H1 (cell line): Measurements from ENCODE around the gene MYOM1. TPM values are rescaled to one million over a fixed set of nuclear protein-coding genes. Genes with fewer than 3 reads are reported as not detected.

Experiments
- CTCF ChIA-PET: fragments of 300-600 bp; sonication (Branson Sonifier 250); formaldehyde crosslinking; loops from one replicate; lab custom pipeline; 2021; ENCODE audit not compliant: partially characterized antibody; lab: Charles Lee
- POLR2A ChIA-PET: fragments of 300-600 bp; sonication (Branson Sonifier 250); formaldehyde crosslinking; loops from one replicate; lab custom pipeline; 2021; ENCODE audit warnings: inconsistent platforms; ENCODE audit not compliant: partially characterized antibody; lab: Charles Lee
- DNase-seq, 2 experiments: peaks; one replicate each; pipeline versions ENCODE4 v3.0.0 to v3.0.0-alpha.2; 2010 to 2022; ENCODE audit warnings: low spot score in 2 of 2, low read depth in 1 of 2, mixed read lengths in 1 of 2
- FAIRE-seq: peaks from 2 replicates; lab custom pipeline; 2011; peaks lifted over from hg19 to GRCh38; lab: Jason Lieb, UNC
- H2AFZ ChIP-seq: 2 replicates; pipeline ENCODE4 v1.8.1; 2012; ENCODE audit warnings: low read length, inconsistent platforms
- H2AK5ac ChIP-seq: 2 replicates; pipeline ENCODE4 v1.6.1; 2013; ENCODE audit warnings: low read depth, low read length
- H2BK120ac ChIP-seq: replicated peaks from 2 replicates; pipeline ENCODE3; 2013; ENCODE audit warnings: low read depth, low read length, inconsistent platforms
- H2BK12ac ChIP-seq: 2 replicates; pipeline ENCODE4 v1.6.1; 2013; ENCODE audit warnings: low read depth, low read length
- H2BK15ac ChIP-seq: 2 replicates; pipeline ENCODE4 v1.6.1; 2013; ENCODE audit warnings: low read length
- H2BK20ac ChIP-seq: 2 replicates; pipeline ENCODE4 v1.6.1; 2013; ENCODE audit warnings: low read length
- H2BK5ac ChIP-seq: 2 replicates; pipeline ENCODE4 v1.6.1; 2013; ENCODE audit warnings: low read depth, low read length
- H3K14ac ChIP-seq: 2 replicates; pipeline ENCODE4 v1.6.1; 2013; ENCODE audit warnings: inconsistent platforms; ENCODE audit not compliant: insufficient read length
- H3K18ac ChIP-seq: 2 replicates; pipeline ENCODE4 v1.6.1; 2013; ENCODE audit warnings: low read length; ENCODE audit errors: extremely low read depth
- H3K23ac ChIP-seq: 2 replicates; pipeline ENCODE4 v1.6.1; 2013; ENCODE audit warnings: inconsistent platforms; ENCODE audit not compliant: insufficient read length
- H3K23me2 ChIP-seq: 2 replicates; pipeline ENCODE4 v1.6.1; 2013; ENCODE audit warnings: low read depth, low read length
- H3K27ac ChIP-seq: 2 replicates; pipeline ENCODE4 v1.6.1; 2011; ENCODE audit warnings: low read depth, low read length, inconsistent platforms
- H3K27me3 ChIP-seq, 4 experiments: replicated peaks in 1 of 4; 1 replicate in 1 of 4; 2 replicates in 3 of 4; pipeline versions ENCODE4 v1.6.1 to v1.8.1; 2011 to 2013; ENCODE audit warnings: low read length in 3 of 4, mild to moderate bottlenecking in 3 of 4, inconsistent platforms in 2 of 4, mixed read lengths in 2 of 4, moderate library complexity in 1 of 4; ENCODE audit not compliant: control insufficient read depth in 3 of 4, insufficient read depth in 3 of 4; ENCODE audit errors: extremely low read depth in 1 of 4
- H3K36me3 ChIP-seq, 4 experiments: 2 replicates each; pipeline versions ENCODE4 v1.6.1 to v1.8.1; 2011 to 2013; ENCODE audit warnings: mild to moderate bottlenecking in 4 of 4, low read length in 3 of 4, moderate library complexity in 2 of 4, control low read depth in 1 of 4, inconsistent platforms in 1 of 4; ENCODE audit not compliant: insufficient read depth in 4 of 4, control insufficient read depth in 2 of 4
- H3K4ac ChIP-seq: replicated peaks from 2 replicates; pipeline ENCODE3; 2013; ENCODE audit warnings: low read length, low read depth, mixed read lengths, inconsistent platforms; ENCODE audit not compliant: insufficient read length
- H3K4me1 ChIP-seq, 4 experiments: replicated peaks in 1 of 4; 1 replicate in 1 of 4; 2 replicates in 3 of 4; pipeline versions ENCODE4 v1.6.1 to v1.8.1; 2011 to 2013; ENCODE audit warnings: low read length in 3 of 4, inconsistent platforms in 2 of 4, mixed read lengths in 1 of 4; ENCODE audit not compliant: insufficient read depth in 4 of 4, control insufficient read depth in 3 of 4
- H3K4me2 ChIP-seq, 2 experiments: 2 replicates each; pipeline versions ENCODE4 v1.6.1 to v1.8.1; 2011 to 2013; ENCODE audit warnings: low read depth in 2 of 2, low read length in 2 of 2, control low read depth in 1 of 2, inconsistent platforms in 1 of 2, mild to moderate bottlenecking in 1 of 2; ENCODE audit not compliant: insufficient read depth in 1 of 2
- H3K4me3 ChIP-seq, 4 experiments: fragments of 200-600, 300-600 bp in 1 of 4; sonication (generic), shearing (Covaris generic), sonication (Bioruptor Twin) in 1 of 4; 2 replicates each; pipeline versions ENCODE4 v1.5.1 to v1.8.1; 2011 to 2016; ENCODE audit warnings: low read length in 4 of 4, low read depth in 3 of 4, control low read depth in 2 of 4, inconsistent platforms in 2 of 4, mild to moderate bottlenecking in 2 of 4, mixed read lengths in 1 of 4, moderate library complexity in 1 of 4; ENCODE audit not compliant: insufficient read depth in 2 of 4; ENCODE audit errors: extremely low read depth in 1 of 4
- H3K56ac ChIP-seq: replicated peaks from 2 replicates; pipeline ENCODE3; 2013; ENCODE audit warnings: low read depth, mild to moderate bottlenecking, mixed read lengths, low read length, inconsistent platforms; ENCODE audit not compliant: insufficient read length
- H3K79me1 ChIP-seq: 2 replicates; pipeline ENCODE4 v1.6.1; 2013; ENCODE audit warnings: low read depth, low read length, control low read depth
- H3K79me2 ChIP-seq, 2 experiments: 2 replicates each; pipeline versions ENCODE4 v1.6.1 to v1.8.1; 2012 to 2013; ENCODE audit warnings: low read length in 2 of 2, mild to moderate bottlenecking in 2 of 2, inconsistent platforms in 1 of 2; ENCODE audit not compliant: insufficient read depth in 2 of 2, control insufficient read depth in 1 of 2
- H3K9ac ChIP-seq, 4 experiments: replicated peaks in 1 of 4; 1 replicate in 1 of 4; 2 replicates in 3 of 4; pipeline versions ENCODE4 v1.6.1 to v1.8.1; 2011 to 2013; ENCODE audit warnings: low read depth in 3 of 4, low read length in 3 of 4, control low read depth in 2 of 4, mild to moderate bottlenecking in 2 of 4, moderate library complexity in 2 of 4, inconsistent platforms in 1 of 4; ENCODE audit errors: extremely low read depth in 1 of 4
- H3K9me3 ChIP-seq, 2 experiments: 2 replicates each; pipeline versions ENCODE4 v1.6.1 to v1.8.1; 2012 to 2013; ENCODE audit warnings: mild to moderate bottlenecking in 2 of 2, moderate library complexity in 2 of 2, control low read depth in 1 of 2, inconsistent platforms in 1 of 2, low read depth in 1 of 2, low read length in 1 of 2, mixed read lengths in 1 of 2; ENCODE audit not compliant: insufficient read depth in 2 of 2
- H4K20me1 ChIP-seq, 2 experiments: replicated peaks in 1 of 2; 2 replicates each; pipeline versions ENCODE3 to v1.8.1; 2011 to 2013; ENCODE audit warnings: inconsistent platforms in 2 of 2, low read length in 2 of 2, mild to moderate bottlenecking in 1 of 2; ENCODE audit not compliant: insufficient read depth in 2 of 2, control insufficient read depth in 1 of 2
- H4K5ac ChIP-seq: 2 replicates; pipeline ENCODE4 v1.6.1; 2013; ENCODE audit warnings: low read length, low read depth, mixed read lengths, inconsistent platforms; ENCODE audit not compliant: insufficient read length
- H4K8ac ChIP-seq: 2 replicates; pipeline ENCODE4 v1.8.0; 2013; ENCODE audit warnings: mild to moderate bottlenecking, moderate library complexity, low read length, inconsistent platforms; ENCODE audit not compliant: insufficient read depth; ENCODE audit errors: extremely low read depth
- H4K91ac ChIP-seq: replicated peaks from 2 replicates; pipeline ENCODE3; 2013; ENCODE audit warnings: low read length, mixed read lengths, inconsistent platforms; ENCODE audit not compliant: insufficient read length
- ASH2L ChIP-seq: fragments of 200-600, 300-600 bp; sonication (generic); IDR thresholded peaks from one replicate; pipeline ENCODE4 v1.7.1; 2017; ENCODE audit warnings: low read length
- CBX5 ChIP-seq: fragments of 300-800, 300-1000 bp; sonication (generic); IDR thresholded peaks from 2 replicates; pipeline ENCODE4 v1.7.1; 2016; ENCODE audit warnings: antibody characterized with exemption, low read length, low read depth
- JUN ChIP-seq: IDR thresholded peaks from 2 replicates; pipeline ENCODE4 v1.6.1; 2011; ENCODE audit warnings: low read depth, mild to moderate bottlenecking, improper control_type of control experiment, low read length
- KDM4A ChIP-seq: IDR thresholded peaks from one replicate; pipeline ENCODE4 v1.7.1; 2012; ENCODE audit warnings: low read depth, mild to moderate bottlenecking, moderate library complexity, low read length, inconsistent platforms; ENCODE audit not compliant: severe bottlenecking
- KDM5A ChIP-seq: fragments of 200-600 bp; IDR thresholded peaks from 2 replicates; pipeline ENCODE4 v1.7.1; 2012; ENCODE audit warnings: mild to moderate bottlenecking, low read length, inconsistent platforms, mixed read lengths
- MAFK ChIP-seq: IDR thresholded peaks from 2 replicates; pipeline ENCODE4 v1.6.1; 2012; ENCODE audit warnings: low read depth, mild to moderate bottlenecking, improper control_type of control experiment, low read length
- PHF8 ChIP-seq: fragments of 200-600 bp; sonication (generic); conservative IDR thresholded peaks from 2 replicates; pipeline ENCODE4 v1.7.1; 2012; ENCODE audit warnings: low read depth, mild to moderate bottlenecking, inconsistent platforms, low read length, moderate library complexity
- POLR2A ChIP-seq, 2 experiments: IDR thresholded peaks; 1 replicate in 1 of 2; 2 replicates in 1 of 2; pipeline ENCODE4 v1.6.1; 2011; ENCODE audit warnings: low read depth in 2 of 2, low read length in 2 of 2, mild to moderate bottlenecking in 2 of 2; ENCODE audit errors: control extremely low read depth in 1 of 2
- POLR2AphosphoS5 ChIP-seq: IDR thresholded peaks from 2 replicates; pipeline ENCODE4 v1.6.1; 2011; ENCODE audit warnings: low read depth, low read length
- SP1 ChIP-seq: IDR thresholded peaks from 2 replicates; pipeline ENCODE4 v1.6.1; 2011; ENCODE audit warnings: low read depth, low read length
- SP2 ChIP-seq: IDR thresholded peaks from 2 replicates; pipeline ENCODE4 v1.6.1; 2012; ENCODE audit warnings: mild to moderate bottlenecking, low read length, inconsistent platforms
- USF2 ChIP-seq: IDR thresholded peaks from 2 replicates; pipeline ENCODE4 v1.6.1; 2011; ENCODE audit warnings: low read length, improper control_type of control experiment
- polyA plus RNA-seq, 7 experiments: library from polyadenylated mRNA; depleted of rRNA in 3 of 7; stranded (reverse) in 5 of 7; unstranded in 2 of 7; fragments of >200 nt in 5 of 7; fragments of 200-250 nt in 2 of 7; gene quantifications; 1 replicate in 5 of 7; 2 replicates in 1 of 7; 4 replicates in 1 of 7; pipeline versions ENCODE4 v1.2.1 to v1.2.3, GENCODE V29; 2011 to 2013; ENCODE audit warnings: missing spikeins in 2 of 7, mixed read lengths in 2 of 7
- total RNA-seq: library from RNA; stranded (reverse); fragmentation: NEBNext Ultra II Directional; extraction: Animal tissue kit (Norgen Biotek cat#: 25700); gene quantifications from 2 replicates; pipeline ENCODE4 v1.2.1, GENCODE V29; 2021

MYOM1 gene
- total and polyA plus RNA-seq, 2 of the 8 experiments (the other 6 are each of a cell fraction or from before 2014, with no cell fraction given), result 0.06 to 0.32 TPM

GRCh38 chr18:3094338-3094684 lies 125.5 kb downstream of the MYOM1 start:
- Histone ChIP-seq H4K20me1 (no peaks in the 10 kb centered on the region), H3K4me3 (no peak overlapping the region), H2AK5ac (no peak overlapping the region), H3K14ac (no peak overlapping the region), H2BK120ac (no peak overlapping the region), H3K23me2 (no peaks in the 10 kb centered on the region), H3K9ac (no peak overlapping the region), H3K27ac (no peak overlapping the region), H4K91ac (no peak overlapping the region), H3K56ac (no peak overlapping the region), H2AFZ (no peak overlapping the region), H3K36me3 (no peaks in the 10 kb centered on the region), H3K9me3 (no peaks in the 10 kb centered on the region), H3K4ac (no peak overlapping the region), H3K23ac (no peak overlapping the region), H2BK15ac (no peak overlapping the region), H2BK12ac (no peak overlapping the region), H3K79me2 (no peaks in the 10 kb centered on the region), H3K79me1 (no peaks in the 10 kb centered on the region), H3K27me3 (peaks cover 0 to 1% (median 0%) of the 10 kb centered on the region in 4 experiments; a peak in 1 of 7 replicates), H2BK5ac (no peak overlapping the region), H4K5ac (no peak overlapping the region), H3K18ac (no peak overlapping the region), H4K8ac (no peak overlapping the region), H3K4me2 (no peak overlapping the region), H3K4me1 (peaks cover 0 to 5% (median 1%) of the 10 kb centered on the region in 4 experiments; a peak in 1 of 7 replicates), H2BK20ac (no peak overlapping the region)
- TF ChIP-seq ASH2L (no peak), USF2 (no peak), KDM4A (no peak), SP2 (no peak), POLR2AphosphoS5 (no peak), SP1 (no peak), PHF8 (no peak), POLR2A (IDR thresholded peaks at IDR 0.05; ENCODE audit: control extremely low read depth in 1 of 2, low read depth in 2 of 2, low read length in 2 of 2) (no peak), MAFK (no peak), KDM5A (no peak), JUN (no peak), CBX5 (no peak)
- FAIRE-seq, result no peak
- no peak for DNase-seq
- ChIA-PET POLR2A (no interaction called here), CTCF (interaction anchor here (0.9 to 2.5 kb wide), 2 partner anchors 11 to 35 kb away, joined by 3 to 7 read pairs; no protein-coding TSS in a partner anchor)
